Smooth muscle cell (in vitro differentiated cells): Measurements from ENCODE around the gene CORO1C. TPM values are rescaled to one million over a fixed set of nuclear protein-coding genes. Genes with fewer than 3 reads are reported as not detected.
A peak's percentile ranks its signal among the peaks of the same experiment; 100 is the strongest.

Experiments
- DNase-seq: peaks from one replicate; lab custom pipeline; 2025; ENCODE audit not compliant: unreplicated experiment; lab: John Stamatoyannopoulos, UW
- H2AFZ ChIP-seq: fragments of 200-600 bp; sonication (generic); 2 replicates; pipeline ENCODE4 v1.6.0; 2016; ENCODE audit warnings: antibody characterized with exemption, low read depth, mild to moderate bottlenecking
- H3F3A ChIP-seq: fragments of 200-600 bp; sonication (generic); 2 replicates; pipeline ENCODE4 v1.6.0; 2017; ENCODE audit warnings: antibody characterized with exemption, low read depth
- H3K27ac ChIP-seq: fragments of 200-600 bp; sonication (generic); 2 replicates; pipeline ENCODE4 v1.5.1; 2016; ENCODE audit warnings: low read depth, mild to moderate bottlenecking
- H3K27me3 ChIP-seq: fragments of 200-600 bp; sonication (generic); 2 replicates; pipeline ENCODE4 v1.6.1; 2016; ENCODE audit warnings: low read depth, mild to moderate bottlenecking
- H3K36me3 ChIP-seq: fragments of 200-600 bp; sonication (generic); 2 replicates; pipeline ENCODE4 v1.5.1; 2016; ENCODE audit warnings: low read depth
- H3K4me1 ChIP-seq: fragments of 200-600 bp; sonication (generic); 2 replicates; pipeline ENCODE4 v1.5.1; 2016; ENCODE audit warnings: low read depth
- H3K4me2 ChIP-seq: fragments of 200-600 bp; sonication (generic); 2 replicates; pipeline ENCODE4 v1.6.0; 2016; ENCODE audit warnings: mild to moderate bottlenecking
- H3K4me3 ChIP-seq: fragments of 200-600 bp; sonication (generic); 2 replicates; pipeline ENCODE4 v1.5.1; 2016; ENCODE audit warnings: mild to moderate bottlenecking
- H3K79me2 ChIP-seq: fragments of 200-600 bp; sonication (generic); 2 replicates; pipeline ENCODE4 v1.6.0; 2016; ENCODE audit warnings: low read depth, mild to moderate bottlenecking
- H3K9ac ChIP-seq: fragments of 200-600 bp; sonication (generic); 2 replicates; pipeline ENCODE4 v1.6.0; 2016; ENCODE audit warnings: low read depth
- H3K9me3 ChIP-seq: fragments of 200-600 bp; sonication (generic); replicated peaks from 2 replicates; pipeline ENCODE4 v1.5.1; 2016; ENCODE audit warnings: low read depth
- H4K20me1 ChIP-seq: fragments of 200-600 bp; sonication (generic); 2 replicates; pipeline ENCODE4 v1.6.0; 2016; ENCODE audit warnings: low read depth
- CTCF ChIP-seq: fragments of 200-600 bp; sonication (generic); IDR thresholded peaks from 2 replicates; pipeline ENCODE4 v1.5.1; 2017; ENCODE audit warnings: borderline replicate concordance, mild to moderate bottlenecking, antibody characterized with exemption; ENCODE audit not compliant: insufficient read depth, poor library complexity, severe bottlenecking
- WGBS: methylation state at CpG from one replicate; pipeline ENCODE4 v1.1.7; 2016; ENCODE audit warnings: low lambda C conversion rate; 5-methylcytosine and 5-hydroxymethylcytosine counted together
- polyA plus RNA-seq: library from polyadenylated mRNA; unstranded; fragments of >200 nt; fragmentation: Nextera tagmentation; extraction: Ambion mirVana; gene quantifications from 2 replicates; pipeline ENCODE4 v1.2.1, GENCODE V29; 2016
- total RNA-seq: library from RNA; depleted of rRNA; stranded (reverse); fragments of >200 nt; gene quantifications from 2 replicates; pipeline ENCODE4 v1.2.3, GENCODE V29; 2014

The CORO1C gene
- total and polyA plus RNA-seq, 2 experiments from 2014 or later: 96.7 to 136 TPM

GRCh38 chr12:108777156-108777555, 45.8 kb upstream of the CORO1C start:
- WGBS: 77% methylated on average over 2 of the region's 2 CpGs
- no peaks in the 10 kb centered on the region for H3K9me3 ChIP-seq
- H3F3A ChIP-seq: no peaks in the 10 kb centered on the region
- TF ChIP-seq CTCF: no peak
- H3K9ac ChIP-seq: no peak overlapping the region
- no peak for DNase-seq
- no peak overlapping the region for H2AFZ ChIP-seq
- no peaks in the 10 kb centered on the region for H3K79me2 ChIP-seq
- no peaks in the 10 kb centered on the region for H3K36me3 ChIP-seq
- peaks cover under 1% of the 10 kb centered on the region for H4K20me1 ChIP-seq
- H3K4me1 ChIP-seq: no peaks in the 10 kb centered on the region
- H3K27me3 ChIP-seq: no peaks in the 10 kb centered on the region
- no peak overlapping the region for H3K4me2 ChIP-seq
- H3K27ac ChIP-seq: no peak overlapping the region
- H3K4me3 ChIP-seq: no peak overlapping the region

- H3F3A ChIP-seq: no peaks in the 10 kb centered on the region
- H3K27ac ChIP-seq: no peak overlapping the region
- no peak for TF ChIP-seq CTCF
- no peak overlapping the region for H2AFZ ChIP-seq
- no peak overlapping the region for H3K9ac ChIP-seq
- DNase-seq: no peak
- H3K79me2 ChIP-seq: no peaks in the 10 kb centered on the region
- no peaks in the 10 kb centered on the region for H3K9me3 ChIP-seq
- no peaks in the 10 kb centered on the region for H4K20me1 ChIP-seq
- H3K27me3 ChIP-seq: no peaks in the 10 kb centered on the region
- no peaks in the 10 kb centered on the region for H3K4me1 ChIP-seq
- 72% methylated on average over 23 of the region's 23 CpGs for WGBS
- no peak overlapping the region for H3K4me3 ChIP-seq
- H3K36me3 ChIP-seq: no peaks in the 10 kb centered on the region
- peak overlapping the region; percentile 22 for H3K4me2 ChIP-seq
These were observed 42.8 kb upstream of the CORO1C start for GRCh38 chr12:108773798-108774788.

- Histone ChIP-seq H4K20me1 (no peaks in the 10 kb centered on the region), H3K4me2 (no peak overlapping the region), H3K9ac (no peak overlapping the region), H3K36me3 (no peaks in the 10 kb centered on the region), H2AFZ (no peak overlapping the region), H3K9me3 (no peaks in the 10 kb centered on the region), H3K4me3 (no peak overlapping the region), H3K4me1 (no peaks in the 10 kb centered on the region), H3K27ac (no peak overlapping the region), H3K27me3 (no peaks in the 10 kb centered on the region), H3K79me2 (no peaks in the 10 kb centered on the region), H3F3A (no peaks in the 10 kb centered on the region)
- WGBS: 94% methylated on average over 25 of the region's 25 CpGs
- DNase-seq: no peak
- TF ChIP-seq CTCF: no peak
These were observed 41.8 kb upstream of the CORO1C start for GRCh38 chr12:108772891-108773797.
